HG03521 (cell line): ENCODE measurements around the gene TCF3.
"Not testable (repeated sequence)": the region's sequence is repeated elsewhere in the genome, so short reads cannot be mapped to it uniquely, and the experiment has no call there.

Experiments used
- ATAC-seq: cut with Tn5 transposase; IDR thresholded peaks from one replicate; pipeline ENCODE4 v1.9.1; 2021; ENCODE audit warnings: mild to moderate bottlenecking, moderate library complexity; ENCODE audit not compliant: unreplicated experiment

Gene TCF3

DNA sequence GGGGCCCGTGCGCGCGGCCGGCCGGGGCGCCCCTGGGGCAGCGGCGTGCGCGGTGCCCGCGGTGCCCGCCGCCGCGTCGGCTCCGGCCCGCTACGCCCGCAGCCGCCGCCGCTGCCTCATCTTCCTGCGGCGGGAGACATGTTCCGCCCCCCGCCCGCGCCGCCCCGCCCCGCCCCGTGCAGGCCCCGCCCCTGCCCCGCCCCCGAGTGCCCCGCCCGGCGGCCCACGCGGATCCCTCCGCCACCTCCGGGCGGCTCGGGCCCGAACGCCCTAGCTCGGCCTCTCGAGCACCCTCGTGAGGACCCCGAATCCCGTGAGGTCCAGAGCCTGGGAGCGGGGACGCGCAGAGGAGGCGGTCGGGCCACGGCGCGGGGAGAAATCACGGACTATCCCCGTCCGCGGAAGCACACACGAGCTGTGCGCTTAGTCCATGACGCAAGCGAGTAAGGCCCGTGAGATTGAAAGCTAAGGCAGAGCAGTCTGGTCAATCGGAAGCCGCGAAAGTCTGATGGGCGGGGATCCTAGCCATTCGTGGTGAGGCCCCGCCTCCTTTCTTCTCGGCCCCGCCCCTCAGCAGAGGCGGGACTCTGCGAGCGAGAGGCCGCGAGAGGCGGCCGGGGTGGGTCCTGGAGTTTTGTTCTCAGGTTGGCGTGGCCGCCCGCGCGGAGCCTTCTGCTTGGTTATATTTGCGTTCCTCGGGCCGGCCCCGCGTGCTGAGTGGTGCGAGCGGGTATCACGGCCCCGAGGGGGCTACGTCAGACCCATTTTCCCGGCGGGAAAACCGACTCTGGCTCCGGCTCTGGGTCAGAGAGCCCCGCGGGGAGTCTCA is at the start of gene TCF3:
TSS of gene TCF3 (minus strand) at position 145 of the 829 bp plus-strand sequence. CDS start 2,367 bp downstream, outside the sequence.
- peak; percentile 63 for ATAC-seq

DNA sequence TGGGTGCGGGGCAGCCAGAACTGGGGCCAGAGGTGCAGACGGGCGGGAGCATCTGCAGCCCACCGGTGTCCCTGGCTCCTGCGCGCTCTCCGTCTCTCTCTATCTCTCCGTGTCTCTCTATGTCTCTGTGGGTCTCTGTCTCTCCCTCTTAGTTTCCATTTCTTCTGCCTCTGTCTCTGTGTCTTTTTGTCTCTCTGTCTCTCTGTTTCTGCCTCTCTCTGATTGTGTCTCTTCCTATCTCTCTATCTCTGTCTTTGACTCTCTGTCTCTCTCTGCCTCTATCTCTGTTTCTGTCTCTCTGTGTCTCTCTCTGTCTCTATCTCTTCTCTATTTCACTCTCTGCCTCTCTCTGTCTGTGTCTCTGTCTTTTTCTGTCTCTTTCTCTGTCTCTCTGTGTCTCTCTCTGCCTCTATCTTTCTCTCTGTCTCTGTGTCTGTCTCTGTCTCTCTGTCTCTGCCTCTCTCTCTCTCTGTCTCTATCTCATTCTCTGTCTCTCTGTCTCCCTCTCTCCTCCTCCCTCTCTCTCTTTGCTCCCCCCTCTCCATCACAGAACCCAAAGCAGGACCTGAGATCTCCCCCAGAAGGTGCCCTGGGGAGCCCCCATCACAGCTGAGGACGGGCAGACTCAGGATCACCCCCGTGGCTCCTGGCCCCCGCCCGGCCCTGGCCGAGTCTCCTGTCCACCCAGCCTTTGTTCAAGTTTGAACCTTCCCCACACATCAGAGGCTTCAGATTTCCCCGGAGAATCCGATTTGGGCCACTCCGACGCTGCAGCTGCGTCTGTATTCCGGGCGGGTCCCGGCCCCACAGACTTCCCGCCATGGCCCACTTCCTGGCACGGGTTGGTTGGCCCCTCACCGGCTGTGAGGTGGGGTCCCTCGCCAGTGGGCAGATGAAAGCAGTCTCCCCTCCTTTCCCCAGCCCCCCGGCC is 48.6 kb upstream of the TCF3 start:
- ATAC-seq: no peak

DNA sequence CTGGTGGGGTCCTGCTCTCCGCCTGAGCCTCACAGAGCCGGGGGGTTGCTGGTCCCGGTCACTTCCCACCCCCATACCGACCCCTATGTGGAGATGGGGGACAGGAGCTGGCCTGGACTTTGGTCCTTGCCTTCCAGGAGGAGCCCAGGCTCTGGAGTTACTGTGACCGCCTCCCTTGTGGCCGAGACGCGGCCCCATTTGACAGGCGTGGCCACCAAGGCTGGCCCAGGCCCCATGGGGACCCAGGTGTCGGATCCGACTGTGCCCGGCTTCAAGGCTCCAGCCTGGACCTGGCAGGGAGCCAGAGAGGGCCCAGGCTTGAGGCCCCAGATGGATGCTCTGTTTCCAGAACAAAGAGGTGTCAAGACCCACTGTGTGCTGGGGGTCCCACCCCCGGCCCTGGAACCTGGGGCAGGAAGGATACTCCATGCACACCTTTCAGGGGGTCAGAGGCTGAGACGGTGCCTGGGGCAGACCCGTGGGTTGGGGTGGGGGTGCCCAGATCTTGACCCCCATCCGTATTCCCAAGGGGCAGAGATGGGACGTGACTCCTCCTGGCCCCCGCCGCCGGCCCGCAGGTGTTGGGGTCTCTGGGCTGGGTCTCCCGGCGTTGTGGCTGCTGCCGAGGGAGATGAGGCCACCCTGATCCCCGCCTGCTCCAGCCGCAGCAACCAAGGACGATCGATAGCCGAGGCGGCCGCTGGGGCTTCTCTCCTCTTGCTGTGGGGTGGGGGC is 47.8 kb upstream of the TCF3 start:
- ATAC-seq: no peak

DNA sequence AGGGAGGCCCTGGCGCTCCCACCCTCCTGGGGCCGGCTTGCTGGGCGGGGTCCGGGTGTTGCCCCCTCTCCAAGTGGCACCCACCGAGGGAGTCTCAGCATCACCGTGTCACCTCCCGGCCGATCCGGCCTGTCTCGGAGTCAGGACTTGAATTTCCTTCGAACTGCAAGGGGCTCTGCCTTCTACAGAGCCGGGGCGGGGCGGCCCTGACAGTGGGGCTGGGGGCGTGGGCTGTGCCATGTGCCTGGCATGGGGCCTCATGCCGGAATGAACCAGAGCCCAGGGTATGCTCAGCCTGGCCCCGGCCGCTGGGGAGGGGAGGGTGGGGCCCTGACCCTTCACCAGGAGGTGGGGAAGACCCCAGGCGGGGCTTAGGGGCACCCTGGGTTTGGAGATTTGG is 47.0 kb upstream of the TCF3 start:
- no peak for ATAC-seq

DNA sequence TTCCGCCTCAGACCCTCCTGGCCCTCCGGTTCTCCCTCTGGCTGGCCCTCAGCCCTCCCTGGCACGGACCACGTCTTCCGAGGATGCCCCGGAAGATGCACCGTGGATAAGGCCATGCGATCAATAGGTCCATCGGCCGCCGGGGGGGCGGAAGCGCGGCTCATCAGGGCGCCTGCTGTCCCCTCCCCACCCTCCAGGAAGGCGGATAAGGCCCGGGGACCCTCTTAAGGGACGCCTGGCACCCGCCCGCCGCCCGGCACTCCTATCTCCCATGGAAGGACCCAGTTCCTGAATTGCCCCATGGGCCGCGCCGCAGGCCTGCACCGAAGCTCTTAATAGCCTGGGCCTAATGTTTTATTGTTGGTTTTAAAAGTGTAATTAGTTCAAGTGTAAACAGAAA is 46.2 kb upstream of the TCF3 start:
- ATAC-seq: no peak

DNA sequence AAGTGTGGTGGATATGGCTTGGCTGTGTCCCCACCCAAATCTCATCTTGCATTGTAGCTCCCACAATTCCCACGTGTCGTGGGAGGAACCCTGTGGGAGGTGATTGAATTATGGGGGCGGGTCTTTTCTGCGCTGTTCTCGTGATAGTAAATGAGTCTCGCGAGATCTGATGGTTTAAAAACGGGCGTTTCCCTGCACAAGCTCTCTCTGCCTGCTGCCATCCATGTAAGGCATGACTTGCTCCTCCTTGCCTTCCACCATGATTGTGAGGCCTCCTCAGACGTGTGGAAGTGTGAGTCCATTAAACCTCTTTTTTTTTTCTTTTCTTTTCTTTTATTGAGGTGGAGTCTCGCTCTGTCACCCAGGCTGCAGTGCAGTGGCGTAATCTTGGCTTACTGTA is 43.1 kb upstream of the TCF3 start:
- ATAC-seq: not testable (repeated sequence)

DNA sequence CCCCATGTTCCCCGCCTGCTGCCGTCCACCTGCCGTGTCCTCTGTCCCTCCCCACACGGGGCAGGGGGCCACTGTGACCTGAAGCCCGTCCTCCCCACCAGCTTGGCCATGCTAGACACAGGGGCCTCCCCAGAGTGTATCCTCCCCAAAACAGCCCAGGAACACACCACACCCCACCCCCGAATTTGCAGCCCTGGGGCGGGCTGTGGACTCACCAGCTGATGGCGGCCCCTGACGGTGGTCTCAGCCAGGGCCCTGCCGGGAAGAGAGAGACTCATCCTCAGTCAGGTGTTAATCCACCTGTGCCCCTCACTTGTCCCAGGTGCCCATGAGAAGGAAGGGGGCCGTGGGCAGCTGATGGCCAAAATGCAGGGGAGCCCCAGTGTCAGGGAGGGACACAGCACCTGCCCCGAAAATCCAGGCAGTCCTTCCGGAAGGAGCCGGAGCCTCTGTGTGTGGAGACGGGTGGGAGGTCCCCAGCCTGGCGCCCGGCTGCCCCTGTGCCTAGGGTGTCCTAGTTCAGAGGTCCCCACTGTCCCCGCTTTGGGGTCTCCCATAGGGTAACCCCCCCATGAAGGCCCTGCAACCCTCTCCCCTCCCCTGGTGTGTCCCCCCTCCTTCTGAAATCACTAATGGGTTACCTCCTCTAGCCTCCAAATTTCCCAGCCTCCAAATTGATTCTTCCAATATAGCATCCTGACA is 39.3 kb upstream of the TCF3 start:
- no peak for ATAC-seq

DNA sequence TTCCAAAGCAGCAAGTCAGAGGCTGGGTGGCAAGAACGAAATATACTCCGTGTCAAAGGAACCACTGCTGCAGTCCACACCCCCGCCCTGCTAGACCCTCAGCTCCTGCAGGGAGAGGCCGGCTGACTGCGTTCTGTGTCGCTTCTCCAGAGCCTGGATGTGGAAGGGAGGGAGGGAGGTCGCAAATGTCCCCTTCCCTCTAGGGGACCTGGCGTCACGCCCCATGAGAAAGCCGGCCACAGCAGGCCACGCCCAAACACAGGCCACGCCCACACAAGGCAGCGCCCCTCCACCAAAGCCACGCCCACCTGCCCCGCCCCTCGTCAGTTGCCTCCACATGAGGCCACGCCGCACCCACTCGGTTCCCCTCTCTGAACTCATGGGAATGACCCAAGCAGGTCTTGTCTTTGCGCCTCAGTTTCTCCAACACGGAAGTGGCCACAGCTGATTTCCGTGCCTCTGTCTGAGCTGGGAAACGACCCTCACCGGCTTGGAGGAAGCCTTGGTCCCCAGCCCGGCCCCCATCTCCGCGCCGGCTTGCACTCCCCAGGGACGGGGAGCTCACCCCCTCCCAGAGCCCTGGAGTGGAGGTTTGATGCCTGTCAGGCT is 38.4 kb upstream of the TCF3 start:
- no peak for ATAC-seq

DNA sequence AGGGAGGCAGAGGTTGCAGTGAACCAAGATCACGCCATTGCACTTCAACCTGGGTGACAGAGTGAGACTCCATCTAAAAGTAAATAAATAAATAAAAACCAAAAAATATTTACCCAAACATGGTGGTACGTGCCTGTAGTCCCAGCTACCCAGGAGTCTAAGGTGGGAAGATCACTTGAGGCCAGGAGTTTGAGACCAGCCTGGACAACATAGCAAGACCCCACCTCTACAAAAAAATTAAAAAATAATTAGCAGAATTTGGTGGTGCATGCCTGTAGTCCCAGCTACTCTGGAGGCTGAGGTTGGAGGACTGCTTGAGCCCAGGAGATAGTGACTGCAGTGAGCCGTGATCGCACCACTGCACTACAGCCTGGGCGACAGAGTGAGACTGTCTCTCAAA is 33.4 kb upstream of the TCF3 start:
- ATAC-seq: not testable (repeated sequence)

DNA sequence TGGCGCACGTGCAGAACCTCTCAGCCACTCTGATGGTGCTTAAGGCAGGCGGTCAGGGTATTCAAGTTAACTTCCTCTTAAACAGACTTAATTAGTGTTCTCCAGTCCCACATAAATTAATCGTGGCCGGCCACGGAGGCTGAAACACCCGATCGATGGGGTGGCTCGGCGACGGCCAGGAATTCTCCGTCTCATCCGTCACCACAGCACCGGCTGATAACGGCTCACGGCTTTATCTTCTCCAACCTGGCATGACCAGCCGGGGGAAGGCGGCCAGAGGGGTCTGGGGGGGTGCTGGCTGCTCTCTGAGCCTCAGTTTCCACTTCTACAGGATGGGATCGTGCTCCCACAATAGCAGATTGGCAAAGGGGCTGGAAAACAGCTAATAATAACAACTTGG is 32.6 kb upstream of the TCF3 start:
- ATAC-seq: no peak

DNA sequence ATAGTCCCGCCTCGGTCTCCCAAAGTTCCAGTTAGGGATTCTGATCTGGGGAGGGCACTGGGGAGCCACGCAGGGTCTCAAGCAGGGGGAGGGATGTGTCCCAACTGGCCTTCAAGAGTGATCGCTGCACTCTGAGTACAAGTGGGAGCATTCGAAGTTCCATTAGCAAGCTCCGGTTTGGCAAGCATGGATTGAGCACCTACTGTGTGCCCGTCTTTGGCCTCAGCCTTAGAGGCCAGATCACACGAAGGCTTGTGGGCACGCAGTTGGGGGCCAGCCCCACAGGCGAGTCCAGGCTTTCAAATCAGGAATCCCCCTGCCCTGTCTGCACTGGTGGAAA is 32.1 kb upstream of the TCF3 start:
- no peak for ATAC-seq

DNA sequence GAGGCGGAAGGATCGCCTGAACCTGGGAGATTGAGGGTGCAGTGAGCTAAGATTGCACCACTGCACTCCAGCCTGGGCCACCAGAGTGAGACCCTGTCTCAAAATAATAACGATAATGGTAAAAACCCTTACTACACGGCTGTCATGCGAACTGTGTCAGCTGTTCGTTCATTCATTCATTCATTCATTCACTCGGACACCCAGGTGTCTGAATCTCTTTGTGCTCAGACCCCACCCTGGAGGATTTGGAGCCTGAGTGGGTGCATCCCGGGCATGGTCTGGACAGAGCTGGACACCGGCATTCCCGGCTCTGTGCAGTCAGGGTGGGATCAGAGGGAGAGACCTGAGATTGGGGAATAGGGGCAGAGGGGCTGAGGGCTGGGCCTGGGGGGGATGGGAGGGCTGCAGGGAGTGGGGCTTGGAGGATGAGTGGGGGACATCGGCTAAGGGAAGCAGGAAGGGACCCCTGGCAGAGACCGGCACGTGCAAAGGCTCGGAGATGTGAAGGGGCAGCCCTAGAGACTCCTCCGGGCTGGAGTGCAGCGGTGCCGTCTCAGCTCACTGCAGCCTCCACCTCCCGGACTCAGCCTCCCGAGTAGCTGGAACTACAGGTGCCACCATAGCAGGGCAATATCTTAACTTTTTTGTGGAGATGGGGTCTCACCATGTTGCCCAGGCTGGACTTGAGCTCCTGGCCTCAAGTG is 31.6 kb upstream of the TCF3 start:
- ATAC-seq: no peak

DNA sequence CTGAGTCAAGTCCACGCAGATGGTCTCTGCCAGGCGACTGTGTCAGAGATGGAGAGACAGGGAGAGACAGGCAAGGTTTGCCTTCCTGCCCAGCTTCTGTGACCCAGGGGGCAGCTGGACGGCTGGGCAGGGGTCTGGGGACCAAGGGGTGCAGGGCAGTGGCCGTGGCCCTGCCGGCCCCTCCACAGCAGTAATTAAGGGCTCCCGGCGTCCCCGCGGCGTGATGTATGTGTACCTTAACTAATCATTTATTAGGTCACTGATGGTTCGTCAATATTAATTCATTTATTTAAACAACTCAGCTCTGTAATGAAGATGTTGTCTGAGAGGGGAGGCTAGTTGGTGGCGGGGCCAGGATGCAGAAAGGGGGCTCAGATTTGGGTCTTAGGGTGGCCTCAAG is 28.6 kb upstream of the TCF3 start:
- no peak for ATAC-seq

DNA sequence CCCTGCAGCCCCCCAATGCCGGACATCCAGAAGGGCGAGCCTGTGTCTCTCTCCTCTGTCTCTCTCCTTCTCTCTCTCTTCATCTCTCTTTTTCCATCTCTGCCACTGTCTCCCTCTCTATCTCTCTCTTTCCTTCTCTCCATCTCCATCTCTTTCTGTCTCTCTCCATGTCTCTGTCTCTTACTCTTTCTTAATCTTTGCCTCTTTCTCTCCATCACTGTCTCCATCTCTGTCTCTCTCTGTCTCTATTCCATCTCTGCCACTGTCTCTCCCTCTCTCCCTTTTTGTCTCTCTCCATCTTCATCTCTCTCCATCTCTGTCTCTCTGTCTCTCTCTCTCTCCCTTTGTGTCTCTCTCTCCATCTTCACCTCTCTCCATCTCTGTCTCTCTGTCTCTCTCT is 25.7 kb upstream of the TCF3 start:
- ATAC-seq: no peak

DNA sequence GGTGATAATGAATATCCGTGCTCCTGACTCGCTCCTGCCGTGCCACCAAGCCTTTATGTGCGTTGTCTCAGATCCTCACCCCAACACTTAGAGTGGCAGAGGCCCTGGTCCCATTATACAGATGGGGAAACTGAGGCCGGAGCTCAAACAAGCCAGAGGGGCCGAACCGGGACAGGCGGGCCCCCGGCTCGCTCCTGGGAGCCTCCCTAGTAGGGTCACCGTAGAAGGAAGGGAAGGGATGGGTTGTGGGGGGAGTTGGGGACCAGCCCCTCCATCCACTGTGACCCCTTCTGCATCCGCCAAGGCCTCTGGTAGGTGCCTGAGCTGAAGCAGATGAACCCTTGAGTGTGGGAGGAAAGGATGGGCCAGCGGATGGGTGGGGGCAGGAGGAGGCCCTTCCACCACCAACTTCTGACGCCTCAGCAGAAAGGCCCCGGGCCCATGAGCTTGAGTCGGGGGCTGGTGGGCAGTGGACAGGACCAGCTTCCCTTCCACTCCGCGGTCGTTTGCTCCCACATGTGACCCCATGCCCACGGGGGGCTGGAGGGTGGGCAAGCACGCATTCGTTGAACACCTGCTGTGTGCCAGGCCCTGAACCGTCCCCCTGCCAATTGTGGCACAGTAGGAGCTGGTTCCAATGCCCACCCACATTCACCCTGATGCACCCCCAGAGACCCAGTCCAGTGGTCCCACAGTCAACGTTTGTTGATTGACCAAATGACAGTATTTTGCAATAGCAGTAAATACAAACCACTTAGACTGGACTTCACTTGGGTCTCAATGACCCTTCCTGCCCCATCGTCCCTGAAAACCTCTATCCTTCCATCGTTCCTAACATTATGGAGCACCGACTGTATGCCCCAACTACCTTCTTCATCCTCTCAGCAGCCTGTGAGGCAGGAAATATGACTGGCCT is 24.2 kb upstream of the TCF3 start:
- ATAC-seq: no peak

DNA sequence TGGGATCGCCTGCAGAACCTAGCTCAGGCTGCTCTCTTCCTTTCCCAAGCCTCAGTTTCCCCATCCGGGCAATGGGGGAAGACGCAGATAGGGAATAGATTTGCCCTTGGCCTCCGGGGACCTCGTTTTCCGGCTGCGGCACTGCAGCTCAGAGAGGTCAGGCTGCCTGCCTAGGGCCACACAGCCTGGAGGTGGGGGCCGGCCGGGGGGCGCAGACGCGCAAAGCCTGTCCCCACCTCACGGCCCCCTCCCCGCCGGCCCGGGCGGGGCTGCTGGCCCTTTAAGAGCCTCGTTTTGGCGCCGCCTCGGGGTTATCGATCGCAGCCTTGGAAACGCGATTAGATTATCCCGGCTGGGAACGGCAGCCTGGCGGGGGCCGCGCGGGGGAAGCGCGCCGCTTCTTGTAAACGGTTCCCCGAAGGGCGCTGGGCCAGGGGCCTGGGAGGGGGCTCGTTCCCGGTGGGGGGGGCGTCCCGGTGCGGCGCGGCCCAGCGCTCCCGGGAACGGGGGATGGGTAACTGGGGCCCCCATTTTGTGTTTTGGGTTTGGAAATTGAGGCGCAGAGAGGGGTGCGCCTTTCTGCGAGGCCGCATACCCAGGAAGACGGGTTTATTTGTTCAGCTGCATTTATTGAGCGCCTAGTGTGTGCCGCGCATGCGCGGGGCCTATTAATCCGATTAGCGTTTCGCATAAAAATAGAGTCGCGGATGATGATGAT is 23.4 kb upstream of the TCF3 start:
- no peak for ATAC-seq

DNA sequence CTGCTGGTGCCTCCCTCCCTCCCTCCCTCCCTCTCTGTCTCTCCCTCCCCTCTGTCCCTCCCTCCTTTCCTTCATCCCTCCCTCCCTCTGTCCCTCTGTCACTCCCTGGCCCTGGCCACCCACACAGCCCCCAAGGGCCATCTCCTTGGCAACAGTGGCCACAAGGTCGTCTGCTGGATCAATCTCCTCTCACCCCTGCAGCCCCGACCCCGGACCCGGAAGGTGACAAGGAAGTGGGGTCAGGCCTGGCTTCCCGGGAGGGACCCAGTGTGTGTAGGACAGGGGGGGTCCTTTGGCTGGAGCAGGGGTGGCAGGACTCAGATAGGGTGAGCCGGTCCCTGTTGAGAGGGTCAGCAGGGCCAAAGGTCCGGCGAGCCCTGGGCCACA is 21.9 kb upstream of the TCF3 start:
- no peak for ATAC-seq

DNA sequence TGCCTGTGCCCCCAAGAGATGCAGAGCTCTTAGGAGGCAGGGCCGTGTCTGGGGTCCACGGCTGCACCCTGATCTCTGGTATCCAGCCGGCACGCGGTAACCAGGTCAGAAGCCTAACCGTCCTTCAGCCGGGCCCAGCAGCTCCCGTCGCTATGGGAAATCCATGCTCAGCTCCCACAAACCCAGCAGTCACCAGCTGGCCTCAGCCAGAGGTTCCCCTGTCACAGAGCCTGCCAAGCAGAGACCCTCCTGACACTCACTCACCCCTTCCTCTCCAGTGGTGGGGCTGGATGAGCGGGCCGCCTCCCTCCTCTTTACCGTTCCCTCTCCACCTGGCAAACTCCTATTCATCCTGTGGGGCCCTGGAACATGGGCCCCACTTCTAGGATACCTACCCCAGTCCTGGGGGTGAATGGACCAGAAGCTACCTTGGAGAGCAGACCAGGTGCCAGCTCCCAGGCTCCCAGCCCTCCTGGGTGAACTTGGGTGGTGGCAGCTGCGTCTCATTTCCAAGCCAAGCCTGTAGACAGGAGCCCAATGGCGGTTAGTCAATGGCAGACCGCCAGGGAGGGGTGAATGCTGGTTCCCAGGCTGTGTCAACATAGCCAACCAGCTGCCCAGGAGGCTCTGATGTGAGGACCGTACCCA is 21.4 kb upstream of the TCF3 start:
- ATAC-seq: no peak
